Stimulated activated CD4-positive, alpha-beta T cell treated with anti-CD3 and anti-CD28 coated beads, TNF-alpha, amount 100 ng/mL, for 24 hours (primary cell): Measurements from ENCODE around the gene IL20RA.
A peak's percentile ranks its signal among the peaks of the same experiment; 100 is the strongest.
"Not testable (repeated sequence)": the region's sequence is repeated elsewhere in the genome, so short reads cannot be mapped to it uniquely, and the experiment has no call there.

Source experiments
- DNase-seq, 3 experiments: peaks; one replicate each; pipeline ENCODE4 v3.0.0-alpha.2; 2020; ENCODE audit warnings: low read depth in 3 of 3

Gene IL20RA

GRCh38 chr6:137044366-137045221, at the start of gene IL20RA:
Gene IL20RA (minus strand): TSS chr6:137044965. CDS start chr6:137044728, 237 bp downstream.
- DNase-seq = no peak

GRCh38 chr6:137093183-137094069, 48.7 kb upstream of the IL20RA start:
- no peak for DNase-seq

GRCh38 chr6:137092018-137092417, 47.3 kb upstream of the IL20RA start:
- DNase-seq = no peak

GRCh38 chr6:137089305-137089704, 44.5 kb upstream of the IL20RA start:
- no peak for DNase-seq

- no peak for DNase-seq
These were observed 43.1 kb upstream of the IL20RA start for GRCh38 chr6:137087902-137088301.

GRCh38 chr6:137086031-137086430, 41.3 kb upstream of the IL20RA start:
- no peak for DNase-seq

GRCh38 chr6:137084865-137085617, 40.3 kb upstream of the IL20RA start:
- DNase-seq = no peak

GRCh38 chr6:137084090-137084489, 39.3 kb upstream of the IL20RA start:
- DNase-seq = no peak

- DNase-seq = no peak
These were observed 37.2 kb upstream of the IL20RA start for GRCh38 chr6:137081997-137082396.

- no peak for DNase-seq
These were observed 35.9 kb upstream of the IL20RA start for GRCh38 chr6:137080711-137081110.

GRCh38 chr6:137076277-137077068, 31.7 kb upstream of the IL20RA start:
- peak; percentile 8 to 53 (median 31) for DNase-seq

GRCh38 chr6:137075790-137076189, 31.0 kb upstream of the IL20RA start:
- not testable (repeated sequence) for DNase-seq

- no peak for DNase-seq
These were observed 25.5 kb upstream of the IL20RA start for GRCh38 chr6:137070303-137070702.

GRCh38 chr6:137067399-137067798, 22.6 kb upstream of the IL20RA start:
- DNase-seq = no peak

GRCh38 chr6:137058037-137058436, 13.3 kb upstream of the IL20RA start:
- DNase-seq = no peak

GRCh38 chr6:137056121-137056880, 11.5 kb upstream of the IL20RA start:
- DNase-seq = no peak

GRCh38 chr6:137051790-137052472, 7.2 kb upstream of the IL20RA start:
- DNase-seq = no peak

- DNase-seq = no peak
These were observed 4.3 kb upstream of the IL20RA start for GRCh38 chr6:137049095-137049494.

GRCh38 chr6:137046871-137047412, 2.2 kb upstream of the IL20RA start:
- no peak for DNase-seq
